NT2/D1 (cell line): ENCODE measurements around the gene SLC5A8.
"Not testable (repeated sequence)": the region's sequence is repeated elsewhere in the genome, so short reads cannot be mapped to it uniquely, and the experiment has no call there.

Experiments used
- DNase-seq: peaks from one replicate; pipeline ENCODE4 v3.0.0-alpha.2; 2011; ENCODE audit warnings: low read depth, low spot score
- H3K27me3 ChIP-seq: 2 replicates; pipeline ENCODE4 v1.6.0; 2011; ENCODE audit warnings: mild to moderate bottlenecking; ENCODE audit not compliant: insufficient read length, insufficient read depth
- H3K36me3 ChIP-seq: 2 replicates; pipeline ENCODE4 v1.6.1; 2011; ENCODE audit warnings: mild to moderate bottlenecking, low read length, mixed read lengths; ENCODE audit not compliant: insufficient read depth, insufficient read length
- H3K4me1 ChIP-seq: 2 replicates; pipeline ENCODE4 v1.5.1; 2011; ENCODE audit not compliant: insufficient read depth, insufficient read length
- H3K4me3 ChIP-seq: 2 replicates; pipeline ENCODE4 v1.5.1; 2011; ENCODE audit warnings: low read depth; ENCODE audit not compliant: insufficient read length
- H3K9ac ChIP-seq: 2 replicates; pipeline ENCODE4 v1.6.0; 2011; ENCODE audit warnings: low read depth; ENCODE audit not compliant: insufficient read length
- H3K9me3 ChIP-seq: 2 replicates; pipeline ENCODE4 v1.5.1; 2011; ENCODE audit warnings: mild to moderate bottlenecking, low read length; ENCODE audit not compliant: insufficient read depth
- SUZ12 ChIP-seq: IDR thresholded peaks from 2 replicates; pipeline ENCODE4 v1.6.1; 2011; ENCODE audit not compliant: insufficient read length, insufficient read depth; ENCODE audit errors: extremely low read depth
- YY1 ChIP-seq: IDR thresholded peaks from 2 replicates; pipeline ENCODE4 v1.6.1; 2011; ENCODE audit not compliant: insufficient read length, insufficient read depth
- ZNF274 ChIP-seq: IDR thresholded peaks from 2 replicates; pipeline ENCODE4 v1.6.1; 2011; ENCODE audit warnings: mild to moderate bottlenecking, low read depth, low read length

SLC5A8 gene

GRCh38 chr12:101172316-101172715 lies 37.7 kb downstream of the SLC5A8 start:
- no peak overlapping the region for H3K4me3 ChIP-seq
- no peak overlapping the region for H3K9ac ChIP-seq
- H3K9me3 ChIP-seq = peaks cover 5% of the 10 kb centered on the region; the same call in 1 of the 2 replicates
- H3K4me1 ChIP-seq = no peaks in the 10 kb centered on the region
- H3K36me3 ChIP-seq = no peaks in the 10 kb centered on the region
- TF ChIP-seq YY1 (no peak), ZNF274 (no peak), SUZ12 (no peak)
- H3K27me3 ChIP-seq = no peaks in the 10 kb centered on the region
- peak; percentile 47 for DNase-seq

- DNase-seq = no peak
- Histone ChIP-seq H3K36me3 (no peaks in the 10 kb centered on the region), H3K4me3 (no peak overlapping the region), H3K4me1 (no peaks in the 10 kb centered on the region), H3K9ac (no peak overlapping the region), H3K27me3 (no peaks in the 10 kb centered on the region), H3K9me3 (no peaks in the 10 kb centered on the region)
- no peak for TF ChIP-seq SUZ12
- TF ChIP-seq YY1 = no peak
- no peak for TF ChIP-seq ZNF274
Observed at GRCh38 chr12:101168001-101168400, 42.0 kb downstream of the SLC5A8 start.

GRCh38 chr12:101166866-101167265 lies 43.2 kb downstream of the SLC5A8 start:
- no peaks in the 10 kb centered on the region for H3K4me1 ChIP-seq
- no peaks in the 10 kb centered on the region for H3K36me3 ChIP-seq
- no peaks in the 10 kb centered on the region for H3K9me3 ChIP-seq
- DNase-seq = no peak
- no peaks in the 10 kb centered on the region for H3K27me3 ChIP-seq
- TF ChIP-seq SUZ12 (no peak), YY1 (no peak), ZNF274 (no peak)
- no peak overlapping the region for H3K9ac ChIP-seq
- no peak overlapping the region for H3K4me3 ChIP-seq

- Histone ChIP-seq H3K9me3 (no peaks in the 10 kb centered on the region), H3K4me1 (no peaks in the 10 kb centered on the region), H3K9ac (no peak overlapping the region), H3K27me3 (no peaks in the 10 kb centered on the region), H3K36me3 (no peaks in the 10 kb centered on the region), H3K4me3 (no peak overlapping the region)
- TF ChIP-seq SUZ12 (no peak), ZNF274 (no peak), YY1 (no peak)
- DNase-seq = no peak
Observed at GRCh38 chr12:101165319-101165718, 44.7 kb downstream of the SLC5A8 start.

GRCh38 chr12:101145777-101146431 lies 64.1 kb downstream of the SLC5A8 start:
- H3K9me3 ChIP-seq, H3K36me3 ChIP-seq, H3K4me1 ChIP-seq, H3K27me3 ChIP-seq: not testable (repeated sequence)
- Histone ChIP-seq H3K9ac (peak overlapping the region; percentile 67), H3K4me3 (peak overlapping the region; percentile 58)
- peak; percentile 15 for DNase-seq

- no peak overlapping the region for H3K4me3 ChIP-seq
- H3K9me3 ChIP-seq = no peaks in the 10 kb centered on the region
- TF ChIP-seq SUZ12 (no peak), YY1 (no peak), ZNF274 (no peak)
- H3K27me3 ChIP-seq = no peaks in the 10 kb centered on the region
- no peak overlapping the region for H3K9ac ChIP-seq
- no peak for DNase-seq
- H3K4me1 ChIP-seq = no peaks in the 10 kb centered on the region
- no peaks in the 10 kb centered on the region for H3K36me3 ChIP-seq
Observed at GRCh38 chr12:101127521-101128219, 82.4 kb downstream of the SLC5A8 start.

- H3K4me1 ChIP-seq = no peaks in the 10 kb centered on the region
- no peaks in the 10 kb centered on the region for H3K9me3 ChIP-seq
- no peak for DNase-seq
- TF ChIP-seq ZNF274 = no peak
- no peak for TF ChIP-seq YY1
- TF ChIP-seq SUZ12 = no peak
- no peak overlapping the region for H3K9ac ChIP-seq
- no peaks in the 10 kb centered on the region for H3K27me3 ChIP-seq
- peaks cover 5% of the 10 kb centered on the region for H3K36me3 ChIP-seq
- H3K4me3 ChIP-seq = no peak overlapping the region
Observed at GRCh38 chr12:101117842-101118241, 92.2 kb downstream of the SLC5A8 start.
